GM23248 (cell line): ENCODE data around the gene CARMIL1. TPM values are rescaled to one million over a fixed set of nuclear protein-coding genes. Genes with fewer than 3 reads are reported as not detected.

Experiments used
- DNase-seq: peaks from one replicate; pipeline ENCODE4 v3.0.0-alpha.2; 2015
- H2AFZ ChIP-seq: fragments of 200-600 bp; sonication (generic); 2 replicates; pipeline ENCODE4 v1.6.1; 2016; ENCODE audit warnings: antibody characterized with exemption
- H3F3A ChIP-seq: fragments of 200-600 bp; sonication (generic); 2 replicates; pipeline ENCODE4 v1.6.1; 2016; ENCODE audit warnings: mild to moderate bottlenecking, antibody characterized with exemption, mixed run types; ENCODE audit not compliant: insufficient read depth
- H3K27ac ChIP-seq: fragments of 200-600 bp; sonication (generic); 2 replicates; pipeline ENCODE4 v1.5.1; 2016; ENCODE audit warnings: mild to moderate bottlenecking
- H3K27me3 ChIP-seq: fragments of 200-600 bp; sonication (generic); replicated peaks from 2 replicates; pipeline ENCODE4 v1.6.1; 2016; ENCODE audit warnings: mild to moderate bottlenecking; ENCODE audit not compliant: insufficient read depth
- H3K36me3 ChIP-seq: fragments of 200-600 bp; sonication (generic); 2 replicates; pipeline ENCODE4 v1.6.1; 2016; ENCODE audit warnings: low read depth, mild to moderate bottlenecking
- H3K4me1 ChIP-seq: fragments of 200-600 bp; sonication (generic); 2 replicates; pipeline ENCODE4 v1.6.1; 2016; ENCODE audit warnings: mild to moderate bottlenecking; ENCODE audit not compliant: insufficient read depth
- H3K4me2 ChIP-seq: fragments of 200-600 bp; sonication (generic); one replicate; pipeline ENCODE4 v1.6.1; 2016; ENCODE audit warnings: mild to moderate bottlenecking; ENCODE audit not compliant: unreplicated experiment
- H3K4me3 ChIP-seq: fragments of 200-600 bp; sonication (generic); 2 replicates; pipeline ENCODE4 v1.5.1; 2016; ENCODE audit warnings: mild to moderate bottlenecking
- H3K79me2 ChIP-seq: fragments of 200-600 bp; sonication (generic); 2 replicates; pipeline ENCODE4 v1.6.1; 2016; ENCODE audit warnings: mild to moderate bottlenecking; ENCODE audit not compliant: insufficient read depth
- H3K9ac ChIP-seq: fragments of 200-600 bp; sonication (generic); 2 replicates; pipeline ENCODE4 v1.6.1; 2016; ENCODE audit warnings: mild to moderate bottlenecking
- H3K9me2 ChIP-seq: fragments of 200-600 bp; sonication (generic); 2 replicates; pipeline ENCODE4 v1.6.1; 2016; ENCODE audit warnings: mixed run types, mild to moderate bottlenecking, moderate library complexity; ENCODE audit not compliant: insufficient read depth
- H3K9me3 ChIP-seq: fragments of 200-600 bp; sonication (generic); one replicate; pipeline ENCODE4 v1.6.1; 2017; ENCODE audit warnings: low read depth
- H4K20me1 ChIP-seq: fragments of 200-600 bp; sonication (generic); 2 replicates; pipeline ENCODE4 v1.6.0; 2016; ENCODE audit not compliant: insufficient read depth
- EZH2 ChIP-seq: fragments of 200-600 bp; sonication (generic); IDR thresholded peaks from 2 replicates; pipeline ENCODE4 v1.6.1; 2018; ENCODE audit warnings: antibody characterized with exemption, mild to moderate bottlenecking; ENCODE audit not compliant: insufficient read depth, poor library complexity, severe bottlenecking
- EZH2phosphoT487 ChIP-seq: fragments of 200-600 bp; sonication (generic); IDR thresholded peaks from 2 replicates; pipeline ENCODE4 v1.6.1; 2018; ENCODE audit warnings: antibody characterized with exemption, moderate library complexity, mild to moderate bottlenecking, low read depth; ENCODE audit not compliant: insufficient read depth
- WGBS, 2 experiments: methylation state at CpG; one replicate each; pipeline ENCODE4 v1.1.6; 2015 to 2017; ENCODE audit warnings: low lambda C conversion rate in 2 of 2, low coverage in 1 of 2; ENCODE audit errors: missing lambda C conversion rate in 2 of 2; 5-methylcytosine and 5-hydroxymethylcytosine counted together
- in situ Hi-C: fragments of 300-500 bp; cut with MboI; formaldehyde crosslinking; loops from 2 replicates; pipeline ENCODE4 v1.15.0; 2020
- polyA plus RNA-seq: library from polyadenylated mRNA; unstranded; fragments of >200 nt; fragmentation: Nextera tagmentation; extraction: Ambion mirVana; gene quantifications from 2 replicates; pipeline ENCODE4 v1.2.1, GENCODE V29; 2016
- total RNA-seq: library from RNA; depleted of rRNA; stranded (reverse); fragments of >200 nt; shearing (Covaris generic); gene quantifications from 2 replicates; pipeline ENCODE4 v1.2.3, GENCODE V29; 2014

Gene CARMIL1
- total and polyA plus RNA-seq, 2 experiments from 2014 or later: 10.9 to 11.0 TPM

GRCh38 chr6:25570578-25570977 lies 291.4 kb downstream of the CARMIL1 start:
- Histone ChIP-seq H3F3A (no peaks in the 10 kb centered on the region), H2AFZ (no peak overlapping the region), H3K4me2 (no peak overlapping the region), H3K36me3 (no peaks in the 10 kb centered on the region), H3K9me3 (no peaks in the 10 kb centered on the region), H4K20me1 (no peaks in the 10 kb centered on the region), H3K79me2 (no peaks in the 10 kb centered on the region), H3K27me3 (no peaks in the 10 kb centered on the region), H3K9ac (no peak overlapping the region), H3K4me1 (no peaks in the 10 kb centered on the region), H3K9me2 (no peaks in the 10 kb centered on the region), H3K27ac (no peak overlapping the region), H3K4me3 (no peak overlapping the region)
- no peak for TF ChIP-seq EZH2
- TF ChIP-seq EZH2phosphoT487: no peak
- WGBS, 2 experiments: 98 to 99% methylated on average over 2 of the region's 2 CpGs
- DNase-seq: no peak
- in situ Hi-C loops: loop anchor here (25.0 kb wide), 1 partner anchor 308 kb away; no protein-coding TSS in a partner anchor

- no peaks in the 10 kb centered on the region for H4K20me1 ChIP-seq
- H3K36me3 ChIP-seq: no peaks in the 10 kb centered on the region
- no peak overlapping the region for H3K27ac ChIP-seq
- no peak overlapping the region for H3K4me3 ChIP-seq
- in situ Hi-C loops: no loop called here
- no peak overlapping the region for H2AFZ ChIP-seq
- no peaks in the 10 kb centered on the region for H3K79me2 ChIP-seq
- no peaks in the 10 kb centered on the region for H3K9me2 ChIP-seq
- H3K9me3 ChIP-seq: no peaks in the 10 kb centered on the region
- no peaks in the 10 kb centered on the region for H3K27me3 ChIP-seq
- TF ChIP-seq EZH2 (no peak), EZH2phosphoT487 (no peak)
- no peak overlapping the region for H3K4me2 ChIP-seq
- DNase-seq: peak; percentile 6
- H3F3A ChIP-seq: no peaks in the 10 kb centered on the region
- 53 to 55% methylated on average over 2 of the region's 2 CpGs for WGBS, 2 experiments
- no peak overlapping the region for H3K9ac ChIP-seq
- H3K4me1 ChIP-seq: no peaks in the 10 kb centered on the region
Observed at GRCh38 chr6:25576919-25577318, 297.7 kb downstream of the CARMIL1 start.

GRCh38 chr6:25578538-25578937 lies 299.4 kb downstream of the CARMIL1 start:
- no peak overlapping the region for H3K27ac ChIP-seq
- H3K36me3 ChIP-seq: no peaks in the 10 kb centered on the region
- no peaks in the 10 kb centered on the region; the same call in 1 of the 2 replicates for H3K9me2 ChIP-seq
- H3K9ac ChIP-seq: no peak overlapping the region
- no peak overlapping the region for H3K4me3 ChIP-seq
- TF ChIP-seq EZH2: no peak
- TF ChIP-seq EZH2phosphoT487: no peak
- no peaks in the 10 kb centered on the region for H3K9me3 ChIP-seq
- no peaks in the 10 kb centered on the region for H3K79me2 ChIP-seq
- H2AFZ ChIP-seq: no peak overlapping the region
- H3K4me2 ChIP-seq: no peak overlapping the region
- H3K27me3 ChIP-seq: no peaks in the 10 kb centered on the region
- no peaks in the 10 kb centered on the region for H3K4me1 ChIP-seq
- no peaks in the 10 kb centered on the region for H4K20me1 ChIP-seq
- DNase-seq: no peak
- in situ Hi-C loops: no loop called here
- H3F3A ChIP-seq: no peaks in the 10 kb centered on the region

GRCh38 chr6:25579391-25579883 lies 300.3 kb downstream of the CARMIL1 start:
- Histone ChIP-seq H3K4me1 (no peaks in the 10 kb centered on the region), H3K4me3 (no peak overlapping the region), H3K27ac (no peak overlapping the region), H3K4me2 (no peak overlapping the region), H3K9me2 (no peaks in the 10 kb centered on the region; the same call in 1 of the 2 replicates), H3K27me3 (no peaks in the 10 kb centered on the region), H4K20me1 (no peaks in the 10 kb centered on the region), H3K9me3 (no peaks in the 10 kb centered on the region), H3K79me2 (no peaks in the 10 kb centered on the region), H3K36me3 (no peaks in the 10 kb centered on the region), H2AFZ (no peak overlapping the region), H3F3A (no peaks in the 10 kb centered on the region), H3K9ac (no peak overlapping the region)
- in situ Hi-C loops: no loop called here
- no peak for DNase-seq
- no peak for TF ChIP-seq EZH2phosphoT487
- no peak for TF ChIP-seq EZH2
- WGBS, 2 experiments: 88 to 89% methylated on average over 2 of the region's 2 CpGs

GRCh38 chr6:25579902-25580495 lies 300.8 kb downstream of the CARMIL1 start:
- no peaks in the 10 kb centered on the region for H3K4me1 ChIP-seq
- in situ Hi-C loops: no loop called here
- no peaks in the 10 kb centered on the region for H4K20me1 ChIP-seq
- H3K4me3 ChIP-seq: no peak overlapping the region
- WGBS, 2 experiments: 86 to 94% methylated on average over 4 of the region's 4 CpGs
- TF ChIP-seq EZH2phosphoT487: no peak
- TF ChIP-seq EZH2: no peak
- H3K27ac ChIP-seq: no peak overlapping the region
- H3K4me2 ChIP-seq: no peak overlapping the region
- no peak overlapping the region for H2AFZ ChIP-seq
- no peaks in the 10 kb centered on the region for H3K9me3 ChIP-seq
- no peaks in the 10 kb centered on the region for H3F3A ChIP-seq
- H3K36me3 ChIP-seq: no peaks in the 10 kb centered on the region
- H3K9ac ChIP-seq: no peak overlapping the region
- H3K9me2 ChIP-seq: no peaks in the 10 kb centered on the region; the same call in 1 of the 2 replicates
- H3K27me3 ChIP-seq: no peaks in the 10 kb centered on the region
- DNase-seq: no peak
- no peaks in the 10 kb centered on the region for H3K79me2 ChIP-seq
